Measurements from ENCODE around the gene LRRC38.
"Not testable (repeated sequence)": the region's sequence is repeated elsewhere in the genome, so short reads cannot be mapped to it uniquely, and the experiment has no call there.

The LRRC38 gene, protein sequence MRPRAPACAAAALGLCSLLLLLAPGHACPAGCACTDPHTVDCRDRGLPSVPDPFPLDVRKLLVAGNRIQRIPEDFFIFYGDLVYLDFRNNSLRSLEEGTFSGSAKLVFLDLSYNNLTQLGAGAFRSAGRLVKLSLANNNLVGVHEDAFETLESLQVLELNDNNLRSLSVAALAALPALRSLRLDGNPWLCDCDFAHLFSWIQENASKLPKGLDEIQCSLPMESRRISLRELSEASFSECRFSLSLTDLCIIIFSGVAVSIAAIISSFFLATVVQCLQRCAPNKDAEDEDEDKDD

DNA sequence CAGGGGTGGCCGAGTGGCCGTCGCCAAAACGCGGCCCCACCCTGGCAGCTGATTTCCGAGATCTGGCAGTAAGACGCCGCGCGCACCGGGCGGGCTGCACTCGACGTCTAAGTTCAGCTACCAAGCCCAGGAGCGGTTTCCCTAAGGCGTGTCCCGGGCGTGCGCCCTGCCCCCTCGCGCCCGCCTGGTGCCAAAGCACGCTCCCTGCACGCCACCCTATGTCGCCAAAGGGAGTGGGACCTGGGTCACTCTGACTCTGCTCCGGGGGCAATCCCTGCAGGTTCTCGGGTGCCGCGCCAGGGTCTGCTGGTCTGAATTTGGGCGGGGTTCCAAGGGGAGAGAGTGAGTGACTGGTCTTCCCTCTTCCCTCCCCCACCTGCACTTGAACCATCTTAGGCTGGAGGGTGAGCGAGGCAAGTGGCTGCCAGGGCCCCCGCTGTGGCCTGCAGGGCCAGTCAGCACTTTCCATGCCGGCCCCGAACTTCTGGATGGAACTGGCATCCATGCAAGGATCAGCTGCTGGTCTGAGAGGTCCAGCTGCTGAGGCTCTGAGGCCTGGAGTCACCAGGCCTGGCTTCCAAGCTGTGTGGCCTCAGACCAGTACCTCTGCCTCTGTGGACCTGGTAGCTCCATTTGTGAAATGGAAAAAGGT lies at the start of gene LRRC38:
Gene LRRC38, minus strand, starts transcription at position 109 of the 652 bp plus-strand sequence. CDS start 410 bp downstream, outside the sequence.
- H3K4me3 ChIP-seq (ENCODE audit: low read depth, low read length) = no peak within 1 kb of the TSS
- no peak for DNase-seq (ENCODE audit: low read depth)
- TF ChIP-seq, protein P1, sequence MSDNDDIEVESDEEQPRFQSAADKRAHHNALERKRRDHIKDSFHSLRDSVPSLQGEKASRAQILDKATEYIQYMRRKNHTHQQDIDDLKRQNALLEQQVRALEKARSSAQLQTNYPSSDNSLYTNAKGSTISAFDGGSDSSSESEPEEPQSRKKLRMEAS (IDR thresholded peaks at IDR 0.05; ENCODE audit: low read depth, low read length) = no peak
- TF ChIP-seq MYC (IDR thresholded peaks at IDR 0.05; ENCODE audit: low read depth, low read length) (no peak), POLR2A (IDR thresholded peaks at IDR 0.05; ENCODE audit: extremely low read depth, insufficient read length) (no peak)
- TF ChIP-seq, protein P2, sequence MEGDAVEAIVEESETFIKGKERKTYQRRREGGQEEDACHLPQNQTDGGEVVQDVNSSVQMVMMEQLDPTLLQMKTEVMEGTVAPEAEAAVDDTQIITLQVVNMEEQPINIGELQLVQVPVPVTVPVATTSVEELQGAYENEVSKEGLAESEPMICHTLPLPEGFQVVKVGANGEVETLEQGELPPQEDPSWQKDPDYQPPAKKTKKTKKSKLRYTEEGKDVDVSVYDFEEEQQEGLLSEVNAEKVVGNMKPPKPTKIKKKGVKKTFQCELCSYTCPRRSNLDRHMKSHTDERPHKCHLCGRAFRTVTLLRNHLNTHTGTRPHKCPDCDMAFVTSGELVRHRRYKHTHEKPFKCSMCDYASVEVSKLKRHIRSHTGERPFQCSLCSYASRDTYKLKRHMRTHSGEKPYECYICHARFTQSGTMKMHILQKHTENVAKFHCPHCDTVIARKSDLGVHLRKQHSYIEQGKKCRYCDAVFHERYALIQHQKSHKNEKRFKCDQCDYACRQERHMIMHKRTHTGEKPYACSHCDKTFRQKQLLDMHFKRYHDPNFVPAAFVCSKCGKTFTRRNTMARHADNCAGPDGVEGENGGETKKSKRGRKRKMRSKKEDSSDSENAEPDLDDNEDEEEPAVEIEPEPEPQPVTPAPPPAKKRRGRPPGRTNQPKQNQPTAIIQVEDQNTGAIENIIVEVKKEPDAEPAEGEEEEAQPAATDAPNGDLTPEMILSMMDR (IDR thresholded peaks at IDR 0.05; ENCODE audit: low read depth, low read length) = no peak

DNA sequence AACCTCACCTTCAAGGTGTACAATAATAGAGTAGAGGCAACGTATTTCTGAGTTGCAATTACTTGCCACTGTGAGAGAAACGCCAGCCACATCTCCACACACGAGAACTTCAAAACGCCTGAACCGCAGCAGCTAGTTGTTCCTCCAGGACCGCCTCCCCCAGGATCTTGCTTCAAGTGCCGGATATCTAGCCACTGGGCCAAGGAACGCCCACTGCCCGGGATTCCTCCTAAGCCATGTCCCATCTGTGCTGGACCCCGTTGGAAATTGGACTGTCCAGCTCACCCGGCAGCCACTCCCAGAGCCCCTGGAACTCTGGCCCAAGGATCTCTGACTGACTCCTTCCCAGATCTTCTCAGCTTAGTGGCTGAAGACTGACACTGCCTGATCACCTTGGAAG lies 49.2 kb upstream of the LRRC38 start:
- H3K4me3 ChIP-seq (ENCODE audit: low read depth, low read length); DNase-seq (ENCODE audit: low read depth): not testable (repeated sequence)

DNA sequence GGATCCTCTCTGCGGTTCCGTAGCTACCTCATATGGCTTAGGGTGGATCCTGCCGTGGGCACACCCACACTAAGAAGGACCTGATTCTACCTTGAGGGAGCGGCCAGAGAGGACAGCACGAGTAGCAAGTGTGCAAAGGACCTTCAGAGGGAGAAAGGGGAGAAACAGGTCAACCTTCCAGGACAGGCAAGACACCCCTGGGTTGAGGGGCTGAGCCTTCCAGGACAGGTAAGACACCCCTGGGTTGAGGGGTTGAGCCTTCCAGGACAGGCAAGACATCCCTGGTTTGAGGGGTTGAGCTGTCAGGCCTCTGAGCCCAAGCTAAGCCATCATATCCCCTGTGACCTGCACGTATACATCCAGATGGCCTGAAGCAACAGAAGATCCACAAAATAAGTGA lies 46.7 kb upstream of the LRRC38 start:
- no peak overlapping the region for H3K4me3 ChIP-seq (ENCODE audit: low read depth, low read length)
- DNase-seq (ENCODE audit: low read depth) = no peak
- no peak for TF ChIP-seq POLR2A (IDR thresholded peaks at IDR 0.05; ENCODE audit: extremely low read depth, insufficient read length)
- TF ChIP-seq MYC (IDR thresholded peaks at IDR 0.05; ENCODE audit: low read depth, low read length) = no peak

DNA sequence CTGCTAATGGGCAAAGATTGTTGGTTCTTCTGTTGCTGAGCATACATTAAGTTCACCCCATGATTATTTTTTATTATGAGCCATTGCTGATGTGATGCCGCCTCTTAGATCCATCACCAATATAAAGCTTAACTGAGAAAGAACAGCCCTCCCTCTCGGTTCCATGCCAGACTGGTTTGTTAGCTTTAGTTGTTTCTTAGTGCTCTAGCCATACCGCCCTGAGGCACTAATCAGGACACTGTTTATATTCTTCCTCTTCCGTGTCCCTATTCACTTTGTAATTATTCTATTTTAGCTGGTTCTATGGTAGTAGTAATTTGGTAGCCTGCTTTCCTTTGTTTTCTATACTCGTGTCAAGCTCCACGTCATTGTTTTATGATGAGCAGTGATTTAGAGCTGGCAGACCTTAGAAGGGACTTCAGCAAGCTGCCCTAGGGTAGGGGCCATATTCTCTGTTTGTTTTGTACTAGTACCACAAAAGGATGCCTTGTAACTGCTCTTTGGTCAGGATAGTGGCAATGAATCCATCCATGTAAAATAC lies 42.5 kb upstream of the LRRC38 start:
- TF ChIP-seq POLR2A (IDR thresholded peaks at IDR 0.05; ENCODE audit: extremely low read depth, insufficient read length) = no peak
- no peak for TF ChIP-seq MYC (IDR thresholded peaks at IDR 0.05; ENCODE audit: low read depth, low read length)
- TF ChIP-seq, protein P2 (IDR thresholded peaks at IDR 0.05; ENCODE audit: low read depth, low read length) = no peak
- TF ChIP-seq, protein P1 (IDR thresholded peaks at IDR 0.05; ENCODE audit: low read depth, low read length) = no peak
- H3K4me3 ChIP-seq (ENCODE audit: low read depth, low read length) = no peak overlapping the region
- DNase-seq (ENCODE audit: low read depth) = no peak

DNA sequence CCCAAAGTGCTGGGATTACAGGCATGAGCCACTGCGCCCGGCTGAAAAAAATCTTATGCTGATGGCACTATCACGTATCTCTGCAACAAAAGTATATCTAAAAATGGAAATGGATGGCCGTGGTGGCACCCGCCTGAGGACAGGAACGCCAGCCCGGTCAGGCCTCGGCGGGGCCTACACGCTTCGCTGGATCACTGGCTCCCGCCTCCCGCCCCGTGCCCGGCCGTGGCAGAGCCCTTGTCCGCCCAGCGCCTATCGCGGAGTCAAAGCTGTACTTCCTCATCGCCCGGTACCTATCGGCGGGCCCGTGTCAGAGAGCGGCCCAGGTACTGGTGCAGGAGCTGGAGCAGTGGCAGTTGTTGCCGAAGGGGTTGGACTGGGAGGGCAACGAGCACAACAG lies 41.0 kb upstream of the LRRC38 start:
- no peak for TF ChIP-seq MYC (IDR thresholded peaks at IDR 0.05; ENCODE audit: low read depth, low read length)
- no peak for TF ChIP-seq POLR2A (IDR thresholded peaks at IDR 0.05; ENCODE audit: extremely low read depth, insufficient read length)
- no peak for DNase-seq (ENCODE audit: low read depth)
- no peak overlapping the region for H3K4me3 ChIP-seq (ENCODE audit: low read depth, low read length)

DNA sequence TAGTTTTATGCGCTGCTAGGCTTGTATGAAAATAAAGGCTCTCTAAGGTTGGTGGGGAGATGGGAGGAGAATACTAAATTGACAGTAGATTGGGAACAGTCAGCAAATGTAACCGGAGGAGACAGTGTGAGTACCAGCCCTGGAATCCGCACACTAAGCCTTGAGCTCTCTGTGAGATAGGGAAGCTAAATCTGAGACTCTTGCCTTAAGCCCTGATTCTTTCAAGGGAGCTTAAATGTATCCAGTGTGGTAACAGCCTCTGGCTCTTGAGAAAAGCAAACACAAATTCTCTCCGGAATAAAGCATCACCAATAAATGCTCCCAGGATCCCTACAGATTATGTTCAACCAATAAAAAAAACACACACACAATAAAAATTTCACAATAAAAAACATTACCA lies 36.9 kb upstream of the LRRC38 start:
- TF ChIP-seq, protein P2 (IDR thresholded peaks at IDR 0.05; ENCODE audit: low read depth, low read length) = no peak
- no peak for TF ChIP-seq POLR2A (IDR thresholded peaks at IDR 0.05; ENCODE audit: extremely low read depth, insufficient read length)
- no peak for TF ChIP-seq MYC (IDR thresholded peaks at IDR 0.05; ENCODE audit: low read depth, low read length)
- TF ChIP-seq, protein P1 (IDR thresholded peaks at IDR 0.05; ENCODE audit: low read depth, low read length) = no peak
- no peak overlapping the region for H3K4me3 ChIP-seq (ENCODE audit: low read depth, low read length)
- no peak for DNase-seq (ENCODE audit: low read depth)

DNA sequence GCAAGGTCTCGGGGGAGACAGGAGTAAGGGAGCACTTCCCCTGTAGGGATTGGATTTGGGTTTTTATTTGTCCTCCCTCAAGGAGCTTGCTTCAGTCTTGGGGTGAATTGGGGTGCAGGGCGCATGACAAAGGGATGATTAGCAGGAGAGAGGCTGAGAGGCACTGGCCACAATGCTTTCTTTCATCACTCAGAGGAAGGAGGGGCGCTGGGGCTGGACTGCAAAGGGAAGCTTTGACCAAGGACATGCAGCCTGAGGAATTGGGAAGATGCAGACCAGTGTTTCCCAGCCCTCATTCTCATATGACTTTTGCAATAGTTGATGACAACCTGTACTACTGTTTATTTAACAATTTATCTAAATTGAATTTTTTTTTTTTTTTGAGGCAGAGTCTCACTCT lies 35.7 kb upstream of the LRRC38 start:
- TF ChIP-seq, protein P1 (IDR thresholded peaks at IDR 0.05; ENCODE audit: low read depth, low read length) = no peak
- TF ChIP-seq, protein P2 (IDR thresholded peaks at IDR 0.05; ENCODE audit: low read depth, low read length) = no peak
- no peak for TF ChIP-seq POLR2A (IDR thresholded peaks at IDR 0.05; ENCODE audit: extremely low read depth, insufficient read length)
- no peak for TF ChIP-seq MYC (IDR thresholded peaks at IDR 0.05; ENCODE audit: low read depth, low read length)
- no peak for DNase-seq (ENCODE audit: low read depth)
- no peak overlapping the region for H3K4me3 ChIP-seq (ENCODE audit: low read depth, low read length)
